Measurements from ENCODE around the gene MYBBP1A.

The MYBBP1A gene

DNA sequence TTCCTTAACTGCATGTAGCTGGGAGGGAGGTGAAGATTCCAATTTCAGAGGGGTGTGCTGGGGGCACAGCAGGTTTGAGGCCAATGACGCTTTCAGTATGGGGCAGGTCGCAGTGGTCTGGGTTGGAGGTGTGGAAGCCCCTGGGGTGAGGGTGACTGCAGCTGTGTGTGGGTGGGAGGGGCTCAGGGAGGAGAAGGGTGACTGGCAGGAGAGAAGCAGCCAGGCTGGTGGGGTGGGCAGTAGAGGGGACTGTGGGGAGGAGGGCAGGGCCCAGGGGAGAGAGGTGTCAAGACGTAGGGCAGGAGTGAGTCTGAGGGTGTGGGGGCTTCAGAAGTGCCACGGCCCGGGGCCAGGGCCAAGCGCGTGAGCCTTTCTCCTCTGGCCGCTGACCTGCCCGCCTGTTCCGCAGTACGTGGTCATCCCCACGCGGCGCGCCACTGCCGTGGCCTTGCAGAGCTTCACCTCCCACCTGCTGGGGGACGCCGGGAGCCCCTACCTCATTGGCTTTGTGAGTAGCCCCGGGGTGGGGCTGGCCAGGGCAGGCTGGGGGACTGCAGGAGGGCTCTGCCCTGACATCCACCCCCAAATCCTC lies 19.4 kb downstream of the MYBBP1A start:
- no peak for DNase-seq

DNA sequence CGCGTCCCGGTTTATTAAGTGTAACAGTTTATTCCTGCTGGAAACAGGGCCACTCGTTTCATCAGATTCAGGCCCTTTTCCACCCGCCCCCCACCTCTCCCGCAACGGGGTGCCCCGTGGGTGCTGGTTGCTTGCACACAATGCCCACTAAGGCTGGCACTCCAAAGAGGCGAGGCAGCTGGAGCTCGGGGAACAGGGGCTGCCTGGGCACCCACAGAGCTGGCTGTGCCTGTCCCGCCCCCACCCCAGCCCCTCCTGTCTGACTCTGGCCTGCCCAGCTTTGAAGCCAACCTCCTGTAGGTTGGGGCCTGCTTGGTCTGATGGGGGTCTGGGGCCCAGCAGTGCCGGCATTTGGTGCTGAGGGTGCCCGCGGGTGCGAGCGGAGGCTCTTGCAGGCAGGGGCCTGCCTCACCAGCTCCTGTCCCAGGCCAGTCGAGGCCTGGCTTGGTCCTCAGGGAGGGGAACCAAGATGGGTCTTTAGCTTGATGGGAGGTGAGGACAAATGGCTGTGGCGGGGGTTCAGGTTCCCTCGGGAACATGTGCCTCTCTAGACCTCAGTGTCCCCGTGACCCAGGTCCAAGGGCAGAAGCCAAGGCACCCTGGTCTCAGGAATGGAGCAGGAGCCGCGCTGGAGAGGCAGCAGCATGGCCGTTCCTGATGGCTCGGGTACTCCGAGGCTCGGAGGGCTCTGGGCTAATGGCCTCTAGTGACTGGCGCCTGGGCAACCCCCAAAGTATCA lies 20.1 kb downstream of the MYBBP1A start:
- DNase-seq, result no peak

DNA sequence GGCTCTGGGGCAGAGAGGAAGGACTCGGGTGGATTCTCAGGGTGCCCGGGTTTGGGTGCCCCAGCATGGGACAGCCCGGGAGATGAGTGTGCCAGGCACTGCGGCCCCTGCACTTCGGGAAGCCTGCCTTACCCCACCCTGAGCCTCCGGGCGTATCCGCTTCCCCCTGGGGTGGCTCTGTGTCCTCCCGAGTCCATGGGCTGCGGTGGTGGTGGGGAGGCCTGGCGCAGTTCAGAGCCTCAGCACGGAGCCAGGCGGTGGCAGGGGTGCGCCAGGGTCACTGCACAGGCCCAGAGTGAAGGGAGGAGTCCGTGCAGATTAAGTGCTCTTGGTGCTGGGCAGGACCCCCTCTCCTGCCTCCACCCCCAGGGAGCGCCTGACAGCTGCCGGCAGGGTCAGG lies 20.7 kb downstream of the MYBBP1A start:
- no peak for DNase-seq

DNA sequence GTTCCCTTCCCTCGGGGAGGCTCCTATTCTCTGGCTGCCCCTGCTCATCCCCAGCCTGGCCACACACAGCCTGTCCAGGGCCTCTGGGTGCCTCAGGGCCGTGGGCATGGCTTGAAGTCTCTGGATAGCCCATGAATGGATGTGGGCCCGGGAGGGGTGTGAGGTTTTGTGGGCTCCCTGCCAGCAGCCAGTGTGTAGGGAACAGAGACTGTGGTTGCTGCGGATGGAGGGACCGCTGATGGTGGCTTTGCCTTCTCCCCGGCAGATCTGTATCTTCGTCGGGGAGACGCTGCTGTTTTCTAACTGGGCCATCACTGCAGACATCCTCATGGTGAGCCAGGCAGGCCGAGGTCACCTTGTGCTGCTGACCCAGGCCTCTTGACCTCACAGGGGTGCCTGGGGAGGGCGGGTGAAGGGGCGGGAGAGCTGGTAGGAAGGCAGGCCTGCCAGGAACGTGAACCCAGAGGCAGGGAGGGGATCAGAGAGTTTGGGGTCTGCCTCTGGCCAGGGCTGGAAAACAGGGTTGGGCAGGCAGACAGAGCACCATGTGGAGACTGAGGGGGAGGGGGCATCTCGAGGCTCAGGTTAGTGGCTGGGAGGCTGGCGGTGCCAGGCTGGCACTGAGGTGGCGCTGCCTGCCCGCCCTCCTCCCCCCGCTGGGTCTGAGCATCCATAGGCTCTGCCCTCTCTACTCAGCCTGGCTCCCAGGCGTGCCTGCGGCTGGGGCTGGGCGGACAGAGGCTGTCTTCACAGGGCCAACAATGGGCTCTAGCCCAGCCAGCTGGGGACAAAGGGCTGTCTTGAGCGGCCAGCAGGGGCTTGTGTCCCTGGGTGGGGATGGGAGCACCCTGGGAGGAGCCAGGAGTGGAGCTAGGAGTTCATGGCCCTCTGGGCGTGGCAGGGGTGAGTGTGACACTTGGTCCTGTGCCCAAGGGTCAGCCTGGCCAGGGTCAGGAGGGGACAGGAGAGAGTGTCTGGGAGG lies 21.4 kb downstream of the MYBBP1A start:
- no peak for DNase-seq

DNA sequence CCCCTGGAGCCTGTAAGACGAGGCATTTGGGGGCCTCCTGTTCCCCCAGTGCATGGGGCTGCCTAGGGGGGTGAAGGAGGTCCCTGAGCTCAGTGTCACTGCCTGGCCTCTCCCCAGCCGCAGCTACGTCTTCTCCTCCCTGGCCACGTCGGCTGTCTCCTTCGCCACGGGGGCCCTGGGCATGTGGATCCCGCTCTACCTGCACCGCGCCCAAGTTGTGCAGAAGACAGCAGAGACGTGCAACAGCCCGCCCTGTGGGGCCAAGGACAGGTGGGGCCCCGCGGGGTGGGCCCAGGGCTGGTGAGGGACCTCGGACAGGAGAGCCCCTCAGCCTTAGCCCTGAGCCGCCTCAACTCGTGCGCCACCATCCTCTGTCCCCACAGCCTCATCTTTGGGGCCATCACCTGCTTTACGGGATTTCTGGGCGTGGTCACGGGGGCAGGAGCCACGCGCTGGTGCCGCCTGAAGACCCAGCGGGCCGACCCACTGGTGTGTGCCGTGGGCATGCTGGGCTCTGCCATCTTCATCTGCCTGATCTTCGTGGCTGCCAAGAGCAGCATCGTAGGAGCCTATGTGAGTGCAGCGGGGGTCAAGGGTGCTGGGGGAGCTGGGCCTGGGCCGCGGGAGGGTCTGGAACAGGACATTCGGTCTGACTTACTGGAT lies 22.2 kb downstream of the MYBBP1A start:
- DNase-seq, result no peak

DNA sequence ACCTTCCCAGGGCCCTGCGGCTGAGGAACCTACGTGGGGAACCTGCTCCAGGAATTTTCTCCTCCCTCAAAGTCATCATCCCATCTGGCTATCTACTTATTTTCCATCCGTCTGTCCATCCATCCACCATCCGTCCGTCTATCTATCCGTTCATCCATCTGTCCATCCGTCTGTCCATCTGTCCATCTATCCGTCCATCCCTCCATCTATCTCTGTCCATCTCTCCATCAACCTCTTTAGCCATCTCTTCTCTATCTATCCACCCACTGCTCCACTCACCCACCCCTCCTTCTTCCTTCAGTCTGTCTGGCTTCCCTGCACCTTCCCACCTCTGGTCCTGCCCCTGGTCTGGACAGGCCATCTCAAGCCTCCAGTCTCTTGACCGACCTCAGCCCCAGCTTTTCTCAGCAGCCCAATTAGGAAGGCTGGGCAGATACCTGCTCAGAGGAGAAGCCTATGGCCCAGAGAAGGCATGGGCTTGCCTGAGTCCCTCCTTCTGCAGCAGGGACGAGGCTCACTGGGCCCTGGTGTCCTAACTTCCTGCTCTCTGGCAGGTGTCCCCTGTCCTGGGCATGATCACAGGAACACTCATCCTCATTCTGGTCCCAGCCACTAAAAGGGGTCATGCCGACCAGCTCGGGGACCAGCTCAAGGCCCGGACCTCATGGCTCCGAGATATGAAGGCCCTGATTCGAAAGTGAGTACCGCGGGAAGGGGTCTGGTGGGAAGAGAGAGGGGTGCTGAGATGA lies 23.0 kb downstream of the MYBBP1A start:
- DNase-seq, result no peak

DNA sequence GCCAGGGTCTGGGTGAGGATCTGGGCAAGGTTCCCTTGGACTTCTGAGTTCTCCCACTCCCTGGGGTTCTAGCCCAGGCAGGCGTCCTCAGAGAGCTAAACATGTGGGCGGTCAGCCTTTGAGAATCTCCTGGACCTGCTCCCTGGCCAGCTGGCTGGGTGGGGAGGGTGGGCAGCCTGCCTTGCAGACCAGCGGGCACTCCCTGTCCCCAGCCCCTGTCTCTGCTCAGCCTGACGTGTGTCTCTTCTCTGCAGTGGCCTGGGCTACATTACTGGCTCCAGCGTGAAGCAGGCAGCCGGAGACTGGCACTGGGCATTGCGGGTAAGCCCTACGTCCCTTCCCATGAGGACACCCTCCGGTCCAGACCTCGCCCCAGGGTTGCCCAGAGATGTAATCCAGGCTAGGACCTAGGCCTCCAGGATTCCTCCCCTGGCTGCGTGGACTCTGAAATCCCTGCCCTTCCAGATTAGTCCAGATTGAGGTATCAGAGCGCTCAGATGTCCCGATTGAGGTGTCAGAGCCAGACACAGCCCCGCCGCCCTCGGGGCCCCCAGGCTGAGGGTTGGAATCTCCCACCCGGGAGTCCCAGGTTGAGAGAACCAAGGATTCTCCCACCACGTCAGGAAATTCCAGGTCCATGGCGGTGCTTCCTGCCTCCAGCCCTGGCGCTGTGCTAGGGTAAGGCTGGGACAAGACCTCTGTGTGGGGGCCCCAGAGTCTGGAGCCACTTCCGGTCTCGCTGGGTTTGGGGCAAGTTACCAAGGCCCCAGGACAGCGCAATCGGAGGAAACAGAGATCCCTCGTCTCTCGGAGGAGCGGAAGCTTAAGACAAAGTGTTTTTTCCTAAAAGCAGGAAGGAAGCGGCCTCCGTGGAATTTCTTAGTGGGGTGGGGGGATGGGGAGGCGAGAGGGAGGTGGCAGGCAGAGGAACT lies 24.1 kb downstream of the MYBBP1A start:
- no peak for DNase-seq

DNA sequence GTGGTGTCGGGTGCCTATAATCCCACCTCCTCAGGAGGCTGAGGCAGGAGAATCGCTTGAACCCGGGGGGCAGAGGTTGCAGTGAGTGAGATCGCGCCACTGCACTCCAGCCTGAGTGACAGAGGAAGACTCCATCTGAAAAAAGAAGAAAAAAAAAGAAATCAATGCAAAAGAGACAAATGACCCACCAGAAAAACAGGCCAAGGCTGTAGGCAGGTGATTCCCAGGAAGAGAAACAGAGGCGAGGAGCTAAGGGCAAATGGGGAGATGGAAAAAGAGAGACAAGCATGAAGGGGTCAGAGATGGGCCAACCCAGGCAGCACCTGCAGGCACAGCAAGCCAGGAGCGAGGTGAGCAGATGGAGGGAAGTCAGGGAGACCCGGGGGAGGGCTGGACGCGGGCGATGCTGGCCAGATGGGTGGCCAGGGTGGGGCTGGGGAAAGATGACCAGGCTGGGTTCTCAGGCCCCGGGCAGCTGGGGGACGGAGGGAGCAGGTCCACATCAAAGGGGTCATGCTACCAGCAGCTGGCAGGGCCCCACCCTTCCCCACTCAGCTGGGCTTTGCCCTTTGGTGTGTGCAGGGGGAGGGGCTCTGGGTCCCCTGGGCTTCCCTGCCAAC lies 25.5 kb downstream of the MYBBP1A start:
- no peak for DNase-seq

DNA sequence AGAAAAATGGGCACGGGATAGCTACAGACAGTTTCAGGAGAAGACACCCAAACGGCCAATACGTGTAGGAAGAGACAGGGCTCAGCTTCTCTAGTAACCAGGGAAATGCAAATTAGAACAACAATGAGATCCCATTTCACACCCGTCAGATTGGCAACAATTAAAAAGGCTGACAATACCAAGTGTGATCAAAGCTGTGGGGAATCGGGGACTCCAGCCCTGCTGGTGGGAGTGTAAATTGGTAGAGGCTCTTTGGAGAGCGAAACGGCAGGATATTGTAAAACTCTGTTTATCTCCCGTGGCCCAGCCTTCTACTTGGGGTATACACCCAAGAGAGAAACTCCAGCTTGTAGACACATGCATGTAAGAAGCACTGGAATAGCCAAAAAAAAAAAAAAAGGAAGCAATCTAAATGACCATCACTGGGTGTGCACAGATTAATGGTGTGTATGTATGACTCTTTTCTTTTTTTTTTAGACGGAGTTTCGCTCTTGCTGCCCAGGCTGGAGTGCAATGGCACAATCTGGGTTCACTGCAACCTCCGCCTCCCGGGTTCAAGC lies 27.5 kb downstream of the MYBBP1A start:
- DNase-seq, result no peak

DNA sequence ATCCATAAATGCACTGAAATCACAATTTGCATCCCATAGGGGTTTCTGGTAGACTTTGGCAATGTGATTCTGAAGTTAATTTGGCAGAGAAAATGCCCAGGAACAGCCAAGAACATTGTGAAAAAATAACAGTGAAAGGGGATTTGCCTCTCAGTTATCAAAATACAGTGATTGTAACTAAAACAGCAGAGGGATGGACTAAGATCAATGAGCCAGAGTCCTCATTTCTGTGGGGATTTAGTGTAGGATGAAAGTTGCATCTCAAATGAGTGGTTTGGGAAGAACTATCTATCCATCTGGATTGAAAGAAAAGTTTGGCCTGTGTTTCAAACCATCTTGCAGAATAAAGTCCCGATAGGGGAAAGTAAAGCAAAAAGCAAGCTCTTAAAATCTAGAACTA lies 28.1 kb downstream of the MYBBP1A start:
- DNase-seq, result no peak

DNA sequence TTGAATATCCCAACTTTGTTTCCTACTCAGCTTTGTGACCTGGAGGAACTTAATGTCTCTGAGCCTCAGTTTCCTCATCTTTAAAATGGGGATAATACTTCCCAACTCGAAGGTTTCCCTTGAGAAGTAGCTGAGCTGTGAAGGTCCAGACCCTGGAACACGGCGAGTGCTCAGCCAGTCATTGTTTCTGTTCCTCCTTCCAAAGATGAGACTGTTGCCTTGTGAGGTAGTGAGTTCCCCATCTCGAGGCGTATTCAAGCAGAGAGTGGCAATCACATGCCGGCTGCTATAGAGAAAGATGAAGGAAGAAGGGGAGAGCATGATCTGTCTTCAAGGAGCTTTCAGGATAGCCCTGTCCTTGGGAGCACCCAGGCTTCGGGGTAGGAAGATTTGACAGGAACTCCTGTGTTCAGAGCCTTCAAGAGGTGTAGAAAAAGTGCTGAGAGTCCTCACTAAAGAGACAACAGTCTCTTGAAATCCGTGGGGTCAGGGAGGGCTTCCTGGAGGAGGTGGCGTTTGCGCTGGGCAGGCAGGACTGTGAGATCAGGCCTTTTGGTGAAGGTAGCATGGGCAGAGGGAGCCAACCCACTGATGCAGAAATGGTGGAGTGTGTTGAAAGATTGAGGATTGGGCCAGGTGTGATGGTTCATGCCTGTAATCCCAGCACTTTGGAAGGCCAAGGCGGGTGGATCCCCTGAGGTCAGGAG lies 29.3 kb downstream of the MYBBP1A start:
- DNase-seq, result no peak

DNA sequence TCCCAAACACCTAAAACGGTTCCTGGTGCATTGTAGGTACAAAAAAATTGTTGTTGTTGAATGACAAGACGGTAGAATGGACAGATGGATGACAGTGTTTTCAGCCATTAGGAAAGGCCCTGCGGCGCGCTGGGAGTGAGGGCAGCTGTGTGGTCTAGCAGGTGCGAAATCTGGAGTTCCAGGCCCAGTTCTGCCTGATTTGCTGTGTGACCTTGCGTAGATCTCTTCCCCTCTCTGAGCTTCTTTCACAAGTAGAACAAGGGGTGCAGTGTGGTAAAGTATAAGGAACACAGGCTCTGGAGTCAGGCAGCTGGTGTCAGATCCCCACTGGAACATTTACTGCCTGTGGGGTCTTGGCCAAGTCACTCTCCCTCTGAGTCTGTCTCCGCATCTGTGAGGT lies 31.2 kb downstream of the MYBBP1A start:
- DNase-seq, result no peak

DNA sequence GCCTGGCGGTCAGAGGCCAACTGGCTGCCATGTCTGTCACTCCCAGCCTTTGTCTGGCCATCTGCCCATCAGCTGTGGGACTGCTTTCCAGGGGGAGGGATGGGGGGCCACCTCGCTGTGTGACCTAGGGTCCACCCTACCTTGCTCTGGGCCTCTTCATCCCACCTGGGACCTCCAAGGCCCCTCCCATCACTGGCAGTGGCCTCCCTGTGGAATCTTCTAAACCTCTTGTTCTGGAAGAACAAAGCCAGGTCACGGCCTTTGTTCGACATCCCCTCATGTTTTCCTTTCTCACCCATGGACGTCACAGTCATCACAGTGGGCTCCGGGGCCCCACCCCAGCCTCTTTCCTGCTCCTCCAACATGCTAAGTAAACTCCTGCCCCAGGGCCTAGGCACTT lies 32.5 kb downstream of the MYBBP1A start:
- no peak for DNase-seq

DNA sequence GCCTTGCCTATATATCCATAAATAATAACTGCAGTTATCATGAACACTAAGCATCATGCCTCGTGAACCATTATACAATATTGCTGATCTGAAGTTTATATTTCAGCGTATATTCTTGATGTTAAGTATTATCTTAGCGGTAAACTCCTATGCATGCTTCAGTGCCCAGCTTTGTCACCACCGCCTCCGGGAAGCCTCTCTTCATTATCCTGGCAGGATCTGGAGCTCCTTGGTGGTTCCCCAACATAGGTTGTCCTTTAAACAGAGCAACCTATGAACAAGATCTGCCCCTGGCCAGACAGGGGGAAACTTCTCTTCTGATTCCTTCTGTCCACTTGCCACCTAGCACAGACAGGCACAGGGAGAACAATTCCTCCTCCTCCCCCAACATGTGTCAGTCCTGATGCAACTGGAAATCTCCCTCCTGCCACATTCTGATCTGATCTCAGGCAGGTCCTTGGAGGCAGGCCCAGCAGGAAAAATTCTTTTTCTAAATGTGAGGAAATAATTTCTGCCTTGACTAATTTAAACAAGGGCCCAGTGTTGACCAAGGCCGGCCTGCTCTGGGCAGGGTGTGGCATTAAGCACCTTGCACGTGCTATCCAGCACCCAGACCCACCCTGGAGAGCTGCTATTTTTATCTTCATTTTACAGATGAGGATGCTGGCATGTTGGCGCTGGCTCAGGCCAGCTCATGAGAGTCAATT lies 34.1 kb downstream of the MYBBP1A start:
- DNase-seq, result no peak

DNA sequence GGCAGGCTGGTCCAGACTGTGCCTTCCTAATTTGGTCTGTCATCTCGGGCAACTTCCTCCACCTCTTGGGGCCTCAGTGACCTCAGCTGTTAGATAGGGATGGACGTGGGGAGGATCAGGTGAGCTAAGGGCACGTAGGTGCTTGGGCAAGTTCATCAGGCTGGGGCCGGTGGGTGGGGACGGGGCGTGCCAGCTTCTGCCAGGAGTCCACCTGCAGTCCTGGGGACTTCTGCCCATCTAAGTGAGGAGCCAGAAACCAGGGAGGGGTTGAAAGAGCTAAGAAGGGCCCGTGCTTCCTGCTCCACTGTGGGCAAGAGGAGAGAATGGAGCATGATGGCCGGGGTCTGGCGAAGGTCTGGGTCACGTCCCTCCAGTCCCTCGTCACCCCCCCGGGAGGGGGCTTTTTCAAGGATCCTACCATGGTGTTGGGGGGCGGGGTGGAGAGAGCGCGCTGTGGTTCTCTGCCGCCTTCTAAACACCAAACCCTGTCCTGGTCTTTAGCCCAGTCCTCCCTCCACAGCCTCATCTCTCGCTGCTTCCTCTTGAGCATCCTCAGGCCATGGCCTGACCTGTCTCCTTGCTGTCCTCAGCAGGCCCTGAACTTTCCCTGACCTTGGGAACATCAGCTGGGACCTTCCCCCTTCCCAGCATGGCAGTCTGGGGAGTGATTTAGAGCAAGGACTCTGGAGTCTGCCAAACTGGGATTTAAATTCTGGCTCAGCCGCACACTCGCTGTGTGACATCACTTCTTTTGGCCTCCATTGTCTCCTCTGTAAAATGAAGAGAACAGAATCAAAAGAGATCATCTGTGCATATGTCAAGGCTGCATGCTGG lies 34.9 kb downstream of the MYBBP1A start:
- DNase-seq, result no peak

DNA sequence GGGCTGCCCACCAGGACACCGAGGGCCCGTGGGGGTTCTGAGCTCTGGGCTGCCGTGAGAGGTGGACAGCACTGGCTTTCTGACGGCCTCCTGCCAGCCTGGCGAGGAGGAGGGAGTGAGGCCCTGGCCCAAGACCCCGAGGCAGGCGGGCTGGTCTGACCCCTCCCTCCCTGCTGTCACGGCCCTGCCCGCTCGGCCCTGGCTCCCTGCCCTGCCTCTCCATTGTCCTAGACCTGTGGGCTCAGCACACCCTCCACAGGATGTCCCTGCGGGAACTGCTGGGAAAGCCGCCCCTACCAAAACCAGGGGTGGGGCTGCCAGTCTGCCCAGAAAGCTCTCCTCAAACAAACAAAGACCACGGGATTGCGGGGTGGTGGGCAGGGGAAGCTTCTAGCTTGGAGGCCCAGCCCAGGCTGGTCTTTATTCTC lies 35.8 kb downstream of the MYBBP1A start:
- DNase-seq, result peak; percentile 14

DNA sequence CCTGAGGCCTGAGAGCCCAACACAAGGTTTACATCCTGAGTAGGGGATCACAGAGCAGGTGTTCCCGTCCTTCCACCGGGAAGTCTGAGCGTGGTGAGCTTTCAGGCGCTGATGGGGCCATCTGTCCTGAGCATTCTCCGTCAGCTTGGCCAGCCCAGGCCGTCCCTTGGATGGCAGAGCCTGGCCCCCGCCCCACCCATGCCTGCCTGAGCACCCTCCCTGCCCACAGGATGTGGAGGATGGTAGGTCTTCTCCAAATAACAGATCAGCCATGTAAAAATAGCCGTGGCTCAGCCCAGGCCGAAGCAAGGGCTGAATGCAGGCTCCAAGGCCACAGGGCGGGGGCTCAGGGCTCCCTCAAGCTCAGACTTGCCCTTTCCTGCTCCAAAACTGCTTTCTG lies 36.3 kb downstream of the MYBBP1A start:
- no peak for DNase-seq

DNA sequence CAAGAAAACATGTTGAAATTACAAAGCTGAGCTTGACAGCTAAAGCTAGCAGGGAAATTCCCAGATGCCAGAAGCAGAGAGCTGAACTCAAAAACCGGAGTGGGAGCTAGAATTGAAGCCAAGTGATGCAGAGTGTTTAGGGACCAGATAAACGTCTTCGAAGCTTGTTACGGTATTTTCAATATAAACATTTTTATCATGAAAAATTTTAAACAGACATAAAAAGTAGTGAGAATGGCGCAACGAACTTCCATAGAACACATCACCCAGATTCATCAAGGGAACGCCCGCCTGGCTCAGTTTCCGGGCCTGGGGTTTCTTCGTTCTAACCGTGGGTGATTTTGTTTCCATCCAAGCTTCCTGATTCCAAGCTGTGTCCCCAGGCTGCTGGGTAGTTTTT lies 38.4 kb downstream of the MYBBP1A start:
- no peak for DNase-seq

Measured in DMS79 treated with DMSO at 0.1 percent for 48 hours (cell line).